HEK293T (cell line): Measurements from ENCODE around the gene PRR15L.

Experiments
- ARNT ChIP-seq: fragments of 450-650 bp; IDR thresholded peaks from 2 replicates; pipeline ENCODE4 v1.6.1; 2017; ENCODE audit warnings: mild to moderate bottlenecking
- BHLHE40 ChIP-seq: fragments of 450-650 bp; IDR thresholded peaks from 2 replicates; pipeline ENCODE4 v1.6.1; 2016; ENCODE audit warnings: mild to moderate bottlenecking, moderate library complexity, borderline replicate concordance
- ELF4 ChIP-seq: fragments of 450-650 bp; IDR thresholded peaks from 2 replicates; pipeline ENCODE4 v1.6.1; 2017; ENCODE audit warnings: antibody characterized with exemption
- FOXA1 ChIP-seq: fragments of 450-650 bp; IDR thresholded peaks from 2 replicates; pipeline ENCODE4 v1.6.1; 2016; ENCODE audit warnings: mild to moderate bottlenecking
- FOXK2 ChIP-seq: fragments of 450-650 bp; IDR thresholded peaks from 2 replicates; pipeline ENCODE4 v1.6.1; 2016; ENCODE audit warnings: mild to moderate bottlenecking
- FOXM1 ChIP-seq: fragments of 450-650 bp; IDR thresholded peaks from 2 replicates; pipeline ENCODE4 v1.6.1; 2017; ENCODE audit warnings: mild to moderate bottlenecking, borderline replicate concordance
- SP1 ChIP-seq: fragments of 450-650 bp; IDR thresholded peaks from 2 replicates; pipeline ENCODE4 v1.6.1; 2017
- SUZ12 ChIP-seq: fragments of 450-650 bp; IDR thresholded peaks from 2 replicates; pipeline ENCODE4 v1.6.1; 2016; ENCODE audit warnings: mild to moderate bottlenecking
- TARDBP ChIP-seq: fragments of 450-650 bp; IDR thresholded peaks from 2 replicates; pipeline ENCODE4 v1.6.1; 2016
- ZNF384 ChIP-seq: fragments of 450-650 bp; IDR thresholded peaks from 2 replicates; pipeline ENCODE4 v1.6.1; 2016

DNA sequence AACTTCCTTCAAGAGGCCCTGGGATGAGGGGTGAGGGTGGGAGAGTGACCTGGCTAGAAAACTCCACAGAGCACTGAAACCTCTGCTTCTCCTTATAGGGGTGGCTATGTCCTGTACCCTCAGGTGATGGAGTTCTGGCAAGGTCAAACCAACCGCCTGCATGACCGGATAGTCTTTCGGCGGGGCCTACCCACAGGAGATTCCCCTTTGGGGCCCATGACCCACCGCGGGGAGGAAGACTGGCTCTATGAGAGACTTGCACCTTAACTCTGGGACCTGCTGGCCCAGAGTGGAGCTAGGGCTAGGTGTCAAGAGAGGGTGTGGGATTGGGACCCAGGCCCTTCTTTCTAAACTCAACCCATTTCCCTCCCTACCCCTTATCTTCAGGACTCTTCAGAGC is 11.2 kb downstream of the PRR15L start:
- TF ChIP-seq ZNF384: no peak
- no peak for TF ChIP-seq SUZ12
- TF ChIP-seq ARNT: no peak
- no peak for TF ChIP-seq FOXM1
- TF ChIP-seq BHLHE40: no peak
- no peak for TF ChIP-seq FOXA1
- TF ChIP-seq TARDBP: no peak
- TF ChIP-seq ELF4: no peak
- no peak for TF ChIP-seq FOXK2
- TF ChIP-seq SP1: no peak
